Stomach (tissue), 9 donors: ENCODE measurements around the gene MUSK. TPM values are rescaled to one million over a fixed set of nuclear protein-coding genes. Genes with fewer than 3 reads are reported as not detected.

Experiments used
- DNase-seq, 2 donors: peaks; one replicate each; pipeline versions ENCODE4 v3.0.0 to v3.0.0-alpha.2; 2013 to 2019
- H3K27ac ChIP-seq, 5 donors: fragments of 200-600 bp in 4 of 5; sonication (generic) in 4 of 5; one replicate each; pipeline ENCODE4 v1.5.1; 2013 to 2019; ENCODE audit warnings: mild to moderate bottlenecking in 1 of 5, moderate library complexity in 1 of 5
- H3K27me3 ChIP-seq, 3 donors: fragments of 200-600 bp; sonication (generic); one replicate each; pipeline ENCODE4 v1.5.1; 2017 to 2019; ENCODE audit warnings: mixed run types in 1 of 3
- H3K36me3 ChIP-seq, 4 donors: fragments of 200-600 bp; sonication (generic); 1 replicate in 3 of 4; 2 replicates in 1 of 4; pipeline ENCODE4 v1.5.1; 2016 to 2019
- H3K4me1 ChIP-seq, 4 donors: fragments of 200-600 bp; sonication (generic); one replicate each; pipeline ENCODE4 v1.5.1; 2016 to 2019
- H3K4me3 ChIP-seq, 4 donors: fragments of 200-600 bp; sonication (generic) in 3 of 4; one replicate each; pipeline ENCODE4 v1.5.1; 2016 to 2019; ENCODE audit warnings: mild to moderate bottlenecking in 1 of 4
- H3K9me3 ChIP-seq, 4 donors: fragments of 200-600 bp; sonication (generic); one replicate each; pipeline ENCODE4 v1.5.1; 2016 to 2019
- CTCF ChIP-seq, 7 experiments: fragments of 450-650 bp in 4 of 7; fragments of 200-600 bp in 3 of 7; sonication (generic) in 3 of 7; IDR thresholded peaks; one replicate each; pipeline ENCODE4 v1.5.1; 2016 to 2019; ENCODE audit warnings: antibody characterized with exemption in 7 of 7, control low read depth in 2 of 7, mild to moderate bottlenecking in 1 of 7
- EP300 ChIP-seq: sonication (generic); formaldehyde crosslinking; IDR thresholded peaks from one replicate; pipeline ENCODE4 v1.6.1; 2017; ENCODE audit warnings: antibody characterized with exemption
- POLR2A ChIP-seq, 4 donors: fragments of 450-650 bp; IDR thresholded peaks; one replicate each; pipeline ENCODE4 v1.6.1; 2016; ENCODE audit warnings: antibody characterized with exemption in 4 of 4, control low read depth in 2 of 4, mild to moderate bottlenecking in 1 of 4, moderate library complexity in 1 of 4
- POLR2AphosphoS5 ChIP-seq, 3 donors: sonication (generic); formaldehyde crosslinking; IDR thresholded peaks; one replicate each; pipeline ENCODE4 v1.6.1; 2016; ENCODE audit warnings: antibody characterized with exemption in 3 of 3
- WGBS, 5 donors: extraction: QIAGEN DNeasy Blood & Tissue Kit in 3 of 5; methylation state at CpG; one replicate each; pipeline versions ENCODE4 v1.1.5 to v1.1.7; 2013 to 2018; 5-methylcytosine and 5-hydroxymethylcytosine counted together
- intact Hi-C: fragments of 100-400 bp; cut with DNase I; formaldehyde crosslinking; loops from one replicate; pipeline ENCODE4 v1.15.1; 2023; ENCODE audit warnings: low total_unique reads
- polyA plus RNA-seq, 3 donors: library from polyadenylated mRNA; stranded (reverse); fragments of 200-250 nt; gene quantifications; one replicate each; pipeline ENCODE4 v1.2.3, GENCODE V29; 2013
- total RNA-seq, 5 donors: library from RNA; depleted of rRNA; stranded (reverse); fragments of >200 nt; gene quantifications; one replicate each; pipeline versions ENCODE4 v1.1.0 to v1.2.3, GENCODE V29; 2014 to 2016
- donor health status: healthy with polysubstance abuse.
- donor health status: Bipolar disorder and iron deficiency.
- donor health status: healthy.

MUSK gene
- total and polyA plus RNA-seq, 8 donors, result 0.23 to 20.4 (median 3.0) TPM

- H3K27ac ChIP-seq, result no peak overlapping the region
- peaks cover 0 to 4% (median under 1%) of the 10 kb centered on the region in 4 donors for H3K4me1 ChIP-seq
- no peaks in the 10 kb centered on the region for H3K36me3 ChIP-seq
- H3K4me3 ChIP-seq, result no peak overlapping the region
- TF ChIP-seq POLR2AphosphoS5 (IDR thresholded peaks at IDR 0.05) (no peak), EP300 (no peak), CTCF (IDR thresholded peaks at IDR 0.05) (no peak), POLR2A (IDR thresholded peaks at IDR 0.05) (no peak)
- intact Hi-C loops, result no loop called here
- H3K27me3 ChIP-seq, result no peaks in the 10 kb centered on the region
- no peaks in the 10 kb centered on the region for H3K9me3 ChIP-seq
- no peak for DNase-seq
Observed at GRCh38 chr9:110738982-110739381, 70.4 kb downstream of the MUSK start.

- 37 to 61% (median 47%) methylated on average over 8 of the region's 8 CpGs for WGBS, 5 donors
- DNase-seq, result peak in 1 of 2 donors; percentile 32
- Histone ChIP-seq H3K9me3 (no peaks in the 10 kb centered on the region), H3K27me3 (no peaks in the 10 kb centered on the region), H3K27ac (peak overlapping the region in 4 of 5 donors; percentile 50 to 70 (median 53)), H3K36me3 (no peaks in the 10 kb centered on the region), H3K4me1 (peaks cover 0 to 16% (median 5%) of the 10 kb centered on the region in 4 donors), H3K4me3 (no peak overlapping the region)
- intact Hi-C loops, result no loop called here
- TF ChIP-seq POLR2AphosphoS5 (IDR thresholded peaks at IDR 0.05) (peak in 1 of 3 donors; percentile 60), POLR2A (IDR thresholded peaks at IDR 0.05) (no peak)
Observed at GRCh38 chr9:110742741-110743371, 74.3 kb downstream of the MUSK start.

GRCh38 chr9:110744715-110745384 is 76.3 kb downstream of the MUSK start:
- peak in 1 of 2 donors; percentile 62 for DNase-seq
- Histone ChIP-seq H3K27ac (peak overlapping the region in 4 of 5 donors; percentile 22 to 80 (median 60)), H3K4me1 (peaks cover 0 to 16% (median 5%) of the 10 kb centered on the region in 4 donors), H3K4me3 (no peak overlapping the region), H3K9me3 (no peaks in the 10 kb centered on the region), H3K36me3 (no peaks in the 10 kb centered on the region), H3K27me3 (no peaks in the 10 kb centered on the region)
- WGBS, 5 donors, result 44 to 56% (median 54%) methylated on average over 4 of the region's 4 CpGs
- intact Hi-C loops, result no loop called here
- TF ChIP-seq POLR2AphosphoS5 (IDR thresholded peaks at IDR 0.05) (peak in 1 of 3 donors; percentile 58), CTCF (IDR thresholded peaks at IDR 0.05) (no peak), EP300 (no peak)

- Histone ChIP-seq H3K9me3 (no peaks in the 10 kb centered on the region), H3K27ac (peak overlapping the region in 3 of 5 donors; percentile 8 to 80 (median 49)), H3K27me3 (no peaks in the 10 kb centered on the region), H3K36me3 (no peaks in the 10 kb centered on the region), H3K4me1 (peaks cover 0 to 16% (median 5%) of the 10 kb centered on the region in 4 donors), H3K4me3 (no peak overlapping the region)
- intact Hi-C loops, result no loop called here
- TF ChIP-seq POLR2AphosphoS5 (IDR thresholded peaks at IDR 0.05), result no peak
- TF ChIP-seq EP300, result no peak
- no peak for TF ChIP-seq CTCF (IDR thresholded peaks at IDR 0.05)
- TF ChIP-seq POLR2A (IDR thresholded peaks at IDR 0.05), result no peak
- 10 to 33% (median 24%) methylated on average over 1 of the region's 1 CpG for WGBS, 5 donors
- DNase-seq, result peak in 1 of 2 donors; percentile 6
Observed at GRCh38 chr9:110745676-110746075, 77.1 kb downstream of the MUSK start.
